VCaP (cell line): ENCODE results near the gene UBE2E2.

Source experiments
- H3K27ac ChIP-seq: fragments of 450-650 bp; 2 replicates; pipeline ENCODE4 v1.5.1; 2017
- CTCF ChIP-seq: fragments of 450-650 bp; conservative IDR thresholded peaks from 2 replicates; pipeline ENCODE4 v1.5.1; 2017; ENCODE audit warnings: mild to moderate bottlenecking, moderate library complexity

The UBE2E2 gene

GRCh38 chr3:23489300-23490158, 286.4 kb downstream of the UBE2E2 start:
- TF ChIP-seq CTCF, result no peak

GRCh38 chr3:23490459-23490858, 287.3 kb downstream of the UBE2E2 start:
- TF ChIP-seq CTCF, result no peak
- no peak overlapping the region for H3K27ac ChIP-seq

More at GRCh38 chr3:23489300-23490158, 286.4 kb downstream of the UBE2E2 start:
- H3K27ac ChIP-seq, result no peak overlapping the region

- TF ChIP-seq CTCF, result no peak
- H3K27ac ChIP-seq, result peak overlapping the region; percentile 54; the same call in 1 of the 2 replicates
These were observed 288.9 kb downstream of the UBE2E2 start for GRCh38 chr3:23492057-23492456.

- no peak for TF ChIP-seq CTCF
- H3K27ac ChIP-seq, result peak overlapping the region; percentile 54
These were observed 290.8 kb downstream of the UBE2E2 start for GRCh38 chr3:23493889-23494288.

GRCh38 chr3:23494967-23495366, 291.8 kb downstream of the UBE2E2 start:
- peak overlapping the region; percentile 54 for H3K27ac ChIP-seq
- TF ChIP-seq CTCF, result no peak

- no peak for TF ChIP-seq CTCF
- peak overlapping the region; percentile 54 for H3K27ac ChIP-seq
These were observed 292.4 kb downstream of the UBE2E2 start for GRCh38 chr3:23495507-23495906.

- no peak for TF ChIP-seq CTCF
- H3K27ac ChIP-seq, result peak overlapping the region; percentile 54
These were observed 293.0 kb downstream of the UBE2E2 start for GRCh38 chr3:23496165-23496564.
